Prostate gland (tissue), 2 donors: ENCODE measurements around the gene ZNF629. TPM values are rescaled to one million over a fixed set of nuclear protein-coding genes. Genes with fewer than 3 reads are reported as not detected.

ENCODE experiments used
- DNase-seq: peaks from one replicate; pipeline ENCODE4 v3.0.0-alpha.2; 2019; ENCODE audit warnings: low spot score
- H3K27ac ChIP-seq, 2 donors: fragments of 200-600 bp; sonication (generic); 2 replicates each; pipeline ENCODE4 v1.5.1; 2017 to 2019
- H3K27me3 ChIP-seq: fragments of 200-600 bp; sonication (generic); replicated peaks from 2 replicates; pipeline ENCODE4 v1.5.1; 2019; ENCODE audit not compliant: insufficient read depth
- H3K36me3 ChIP-seq, 2 donors: fragments of 200-600 bp; sonication (generic); 1 replicate in 1 of 2; 2 replicates in 1 of 2; pipeline versions ENCODE4 v1.5.1 to v1.8.1; 2017 to 2019
- H3K4me1 ChIP-seq: fragments of 200-600 bp; sonication (generic); replicated peaks from 2 replicates; pipeline ENCODE4 v1.5.1; 2019
- H3K4me3 ChIP-seq, 2 donors: fragments of 200-600 bp; sonication (generic); 2 replicates each; pipeline ENCODE4 v1.5.1; 2017 to 2019
- H3K9me3 ChIP-seq: fragments of 200-600 bp; sonication (generic); 2 replicates; pipeline ENCODE4 v1.5.1; 2017
- POLR2A ChIP-seq: fragments of 450-650 bp; IDR thresholded peaks from one replicate; pipeline ENCODE4 v1.6.1; 2016; ENCODE audit warnings: antibody characterized with exemption, mild to moderate bottlenecking
- POLR2AphosphoS5 ChIP-seq: sonication (generic); formaldehyde crosslinking; IDR thresholded peaks from one replicate; pipeline ENCODE4 v1.6.1; 2017; ENCODE audit warnings: antibody characterized with exemption
- WGBS: methylation state at CpG from one replicate; pipeline ENCODE4 v1.1.5; 2018; 5-methylcytosine and 5-hydroxymethylcytosine counted together
- intact Hi-C: fragments of 100-400 bp; cut with DNase I; formaldehyde crosslinking; loops from one replicate; pipeline ENCODE4 v1.14.2; 2022
- total RNA-seq, 2 donors: library from RNA; depleted of rRNA; stranded (reverse); fragments of >200 nt; gene quantifications; one replicate each; pipeline ENCODE4 v1.1.0, GENCODE V29; 2016
- TF ChIP-seq, protein P1 (sequence below), 4 experiments: fragments of 200-600 bp in 2 of 4; fragments of 450-650 bp in 2 of 4; sonication (generic) in 2 of 4; IDR thresholded peaks; 1 replicate in 3 of 4; 2 replicates in 1 of 4; pipeline ENCODE4 v1.5.1; 2016 to 2019; ENCODE audit warnings: antibody characterized with exemption in 4 of 4, mild to moderate bottlenecking in 2 of 4, moderate library complexity in 2 of 4

ZNF629 gene
- total RNA-seq, 2 donors from 2014 or later, result 17.9 to 24.0 TPM

DNA sequence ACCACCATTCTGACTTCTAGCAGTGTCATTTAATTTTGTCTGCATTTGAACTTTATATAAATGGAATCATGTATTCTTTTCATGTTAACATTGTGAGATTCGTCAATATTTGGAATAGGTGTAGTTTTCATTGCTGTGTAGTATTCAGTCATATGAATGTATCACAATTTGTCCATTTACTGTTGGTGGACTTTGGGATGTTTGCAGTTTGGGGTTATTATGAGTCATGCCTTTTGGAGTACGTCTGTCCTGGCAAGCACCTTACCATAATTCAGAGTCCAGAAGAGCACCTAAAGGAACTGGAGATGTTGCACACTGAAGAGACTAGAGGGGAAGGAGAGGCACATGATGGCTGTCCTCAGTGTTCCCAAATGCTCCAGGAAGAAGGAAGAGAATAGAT lies 41.9 kb downstream of the ZNF629 start:
- intact Hi-C loops, result no loop called here
- Histone ChIP-seq H3K27ac (no peak overlapping the region), H3K9me3 (no peaks in the 10 kb centered on the region), H3K36me3 (no peaks in the 10 kb centered on the region), H3K4me3 (no peak overlapping the region), H3K27me3 (no peaks in the 10 kb centered on the region), H3K4me1 (peaks cover 8% of the 10 kb centered on the region)
- 63% methylated on average over 2 of the region's 2 CpGs for WGBS
- DNase-seq, result no peak
- TF ChIP-seq POLR2A (no peak), POLR2AphosphoS5 (no peak)
- TF ChIP-seq, protein P1, sequence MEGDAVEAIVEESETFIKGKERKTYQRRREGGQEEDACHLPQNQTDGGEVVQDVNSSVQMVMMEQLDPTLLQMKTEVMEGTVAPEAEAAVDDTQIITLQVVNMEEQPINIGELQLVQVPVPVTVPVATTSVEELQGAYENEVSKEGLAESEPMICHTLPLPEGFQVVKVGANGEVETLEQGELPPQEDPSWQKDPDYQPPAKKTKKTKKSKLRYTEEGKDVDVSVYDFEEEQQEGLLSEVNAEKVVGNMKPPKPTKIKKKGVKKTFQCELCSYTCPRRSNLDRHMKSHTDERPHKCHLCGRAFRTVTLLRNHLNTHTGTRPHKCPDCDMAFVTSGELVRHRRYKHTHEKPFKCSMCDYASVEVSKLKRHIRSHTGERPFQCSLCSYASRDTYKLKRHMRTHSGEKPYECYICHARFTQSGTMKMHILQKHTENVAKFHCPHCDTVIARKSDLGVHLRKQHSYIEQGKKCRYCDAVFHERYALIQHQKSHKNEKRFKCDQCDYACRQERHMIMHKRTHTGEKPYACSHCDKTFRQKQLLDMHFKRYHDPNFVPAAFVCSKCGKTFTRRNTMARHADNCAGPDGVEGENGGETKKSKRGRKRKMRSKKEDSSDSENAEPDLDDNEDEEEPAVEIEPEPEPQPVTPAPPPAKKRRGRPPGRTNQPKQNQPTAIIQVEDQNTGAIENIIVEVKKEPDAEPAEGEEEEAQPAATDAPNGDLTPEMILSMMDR (IDR thresholded peaks at IDR 0.05), result no peak

DNA sequence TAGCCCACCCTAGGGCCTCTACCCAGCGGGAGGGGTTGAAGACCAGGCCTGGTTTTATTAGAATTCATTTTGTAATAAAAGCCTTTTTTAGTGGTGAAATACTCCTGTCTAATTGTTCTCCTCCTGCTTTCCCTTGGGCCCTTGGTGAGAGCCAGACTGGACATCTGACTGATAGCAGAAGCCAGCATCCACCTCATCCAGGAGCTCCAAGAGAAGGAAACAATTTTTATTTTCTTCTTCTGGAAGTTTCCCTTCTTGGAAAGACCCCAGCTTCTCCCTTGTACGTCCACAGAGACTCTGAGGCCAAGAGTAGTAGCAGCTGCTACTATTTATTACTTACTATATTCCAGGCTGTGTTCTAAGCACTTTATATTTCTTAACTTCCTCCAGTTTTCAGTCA lies 42.8 kb downstream of the ZNF629 start:
- Histone ChIP-seq H3K27me3 (no peaks in the 10 kb centered on the region), H3K36me3 (peaks cover 0 to 2% of the 10 kb centered on the region in 2 donors), H3K27ac (peak overlapping the region in 1 of 2 donors; percentile 24), H3K9me3 (no peaks in the 10 kb centered on the region), H3K4me3 (no peak overlapping the region), H3K4me1 (peaks cover 14% of the 10 kb centered on the region)
- WGBS, result 72% methylated on average over 2 of the region's 2 CpGs
- intact Hi-C loops, result no loop called here
- no peak for DNase-seq
- no peak for TF ChIP-seq POLR2AphosphoS5
- no peak for TF ChIP-seq POLR2A

GRCh38 chr16:30743716-30744115 lies 43.3 kb downstream of the ZNF629 start:
- H3K4me3 ChIP-seq, result no peak overlapping the region
- H3K36me3 ChIP-seq, result peaks cover 0 to 6% of the 10 kb centered on the region in 2 donors
- no peak for DNase-seq
- TF ChIP-seq POLR2A (no peak), POLR2AphosphoS5 (no peak)
- TF ChIP-seq, protein P1 (IDR thresholded peaks at IDR 0.05), result no peak
- H3K9me3 ChIP-seq, result no peaks in the 10 kb centered on the region
- intact Hi-C loops, result no loop called here
- H3K27ac ChIP-seq, result peak overlapping the region in 1 of 2 donors; percentile 24
- H3K27me3 ChIP-seq, result no peaks in the 10 kb centered on the region
- WGBS, result 85% methylated on average over 11 of the region's 11 CpGs
- peaks cover 14% of the 10 kb centered on the region for H3K4me1 ChIP-seq

GRCh38 chr16:30741461-30741914 lies 45.5 kb downstream of the ZNF629 start:
- Histone ChIP-seq H3K9me3 (no peaks in the 10 kb centered on the region), H3K27me3 (no peaks in the 10 kb centered on the region), H3K4me1 (peaks cover 14% of the 10 kb centered on the region), H3K27ac (peak overlapping the region; percentile 86 to 88), H3K4me3 (no peak overlapping the region), H3K36me3 (peaks cover 6 to 27% of the 10 kb centered on the region in 2 donors)
- TF ChIP-seq POLR2A, result peak; percentile 72
- peak; percentile 91 for TF ChIP-seq POLR2AphosphoS5
- TF ChIP-seq, protein P1 (IDR thresholded peaks at IDR 0.05), result no peak
- DNase-seq, result peak; percentile 78
- intact Hi-C loops, result no loop called here
- 64% methylated on average over 6 of the region's 6 CpGs for WGBS

GRCh38 chr16:30740364-30741251 lies 46.4 kb downstream of the ZNF629 start:
- peak; percentile 97 for DNase-seq
- peak; percentile 71 for TF ChIP-seq POLR2A
- TF ChIP-seq, protein P1 (IDR thresholded peaks at IDR 0.05), result no peak
- TF ChIP-seq POLR2AphosphoS5, result peak; percentile 99
- Histone ChIP-seq H3K9me3 (no peaks in the 10 kb centered on the region), H3K36me3 (peaks cover 10 to 35% of the 10 kb centered on the region in 2 donors), H3K27me3 (no peaks in the 10 kb centered on the region), H3K4me1 (peaks cover 14% of the 10 kb centered on the region), H3K4me3 (no peak overlapping the region), H3K27ac (peak overlapping the region; percentile 86 to 88)
- 17% methylated on average over 8 of the region's 8 CpGs for WGBS
- intact Hi-C loops, result no loop called here
